OCI-LY7 (cell line): Measurements from ENCODE around the gene OTUD7B.

Experiments
- EZH2phosphoT487 ChIP-seq: fragments of 200-600 bp; sonication (generic); IDR thresholded peaks from 2 replicates; pipeline ENCODE4 v1.6.1; 2018; ENCODE audit warnings: low read depth, borderline replicate concordance, mild to moderate bottlenecking, mixed run types, antibody characterized with exemption, low read length, moderate library complexity, mixed read lengths
- TF ChIP-seq, protein P1 (sequence below): fragments of 200-600 bp; sonication (generic); conservative IDR thresholded peaks from 2 replicates; pipeline ENCODE4 v1.5.1; 2014; ENCODE audit warnings: mild to moderate bottlenecking, antibody characterized with exemption, low read length, moderate library complexity, mixed read lengths

GRCh38 chr1:150020711-150021110 is 10.2 kb upstream of the OTUD7B start:
- TF ChIP-seq, protein P1, sequence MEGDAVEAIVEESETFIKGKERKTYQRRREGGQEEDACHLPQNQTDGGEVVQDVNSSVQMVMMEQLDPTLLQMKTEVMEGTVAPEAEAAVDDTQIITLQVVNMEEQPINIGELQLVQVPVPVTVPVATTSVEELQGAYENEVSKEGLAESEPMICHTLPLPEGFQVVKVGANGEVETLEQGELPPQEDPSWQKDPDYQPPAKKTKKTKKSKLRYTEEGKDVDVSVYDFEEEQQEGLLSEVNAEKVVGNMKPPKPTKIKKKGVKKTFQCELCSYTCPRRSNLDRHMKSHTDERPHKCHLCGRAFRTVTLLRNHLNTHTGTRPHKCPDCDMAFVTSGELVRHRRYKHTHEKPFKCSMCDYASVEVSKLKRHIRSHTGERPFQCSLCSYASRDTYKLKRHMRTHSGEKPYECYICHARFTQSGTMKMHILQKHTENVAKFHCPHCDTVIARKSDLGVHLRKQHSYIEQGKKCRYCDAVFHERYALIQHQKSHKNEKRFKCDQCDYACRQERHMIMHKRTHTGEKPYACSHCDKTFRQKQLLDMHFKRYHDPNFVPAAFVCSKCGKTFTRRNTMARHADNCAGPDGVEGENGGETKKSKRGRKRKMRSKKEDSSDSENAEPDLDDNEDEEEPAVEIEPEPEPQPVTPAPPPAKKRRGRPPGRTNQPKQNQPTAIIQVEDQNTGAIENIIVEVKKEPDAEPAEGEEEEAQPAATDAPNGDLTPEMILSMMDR: no peak
- no peak for TF ChIP-seq EZH2phosphoT487
